HG02840 (cell line): ENCODE measurements around the gene VIP.

Source experiments
- ATAC-seq: cut with Tn5 transposase; IDR thresholded peaks from one replicate; pipeline ENCODE4 v1.9.1; 2021; ENCODE audit warnings: mild to moderate bottlenecking, moderate library complexity, moderate number of reproducible peaks; ENCODE audit not compliant: unreplicated experiment, low FRiP score

Gene VIP

DNA sequence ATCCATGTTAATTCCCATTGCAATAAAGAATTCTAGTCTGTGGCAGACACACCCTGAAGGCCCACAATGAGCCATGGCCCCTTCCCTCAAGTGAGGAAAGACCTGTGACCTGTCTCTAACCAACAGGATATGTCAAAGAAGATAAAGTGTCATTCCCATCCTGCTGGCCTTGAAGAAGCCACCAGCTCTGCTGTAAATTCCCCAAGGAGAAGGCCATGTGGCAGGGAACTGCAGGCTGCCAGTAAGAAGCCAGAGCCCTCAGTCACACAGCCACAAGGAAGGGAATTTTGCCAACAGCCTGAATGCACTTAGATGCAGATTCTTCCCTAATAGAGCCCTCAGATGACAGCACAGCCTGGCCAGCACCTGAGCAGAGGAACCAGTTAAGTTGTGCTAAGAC, 24.8 kb downstream of the VIP start:
- no peak for ATAC-seq

DNA sequence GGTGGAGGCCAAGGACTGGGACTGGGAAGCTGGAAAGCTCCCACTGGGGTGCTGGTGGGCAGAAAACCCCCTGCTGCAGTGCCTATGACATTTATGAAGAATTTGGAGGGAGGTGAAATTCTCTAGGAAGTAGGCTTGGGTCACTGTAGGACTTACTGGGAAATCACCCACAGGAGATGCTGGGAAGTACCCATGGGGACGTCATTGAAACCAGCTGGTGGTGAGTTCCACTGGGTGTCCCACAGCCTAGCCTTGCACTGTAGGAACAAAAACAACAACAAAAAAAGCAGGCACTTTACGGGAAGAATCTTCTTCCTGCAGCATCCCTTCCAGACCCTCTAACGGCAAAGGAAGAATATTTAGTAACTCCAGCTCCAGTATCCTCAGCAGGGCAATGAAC, 26.2 kb downstream of the VIP start:
- ATAC-seq: no peak

DNA sequence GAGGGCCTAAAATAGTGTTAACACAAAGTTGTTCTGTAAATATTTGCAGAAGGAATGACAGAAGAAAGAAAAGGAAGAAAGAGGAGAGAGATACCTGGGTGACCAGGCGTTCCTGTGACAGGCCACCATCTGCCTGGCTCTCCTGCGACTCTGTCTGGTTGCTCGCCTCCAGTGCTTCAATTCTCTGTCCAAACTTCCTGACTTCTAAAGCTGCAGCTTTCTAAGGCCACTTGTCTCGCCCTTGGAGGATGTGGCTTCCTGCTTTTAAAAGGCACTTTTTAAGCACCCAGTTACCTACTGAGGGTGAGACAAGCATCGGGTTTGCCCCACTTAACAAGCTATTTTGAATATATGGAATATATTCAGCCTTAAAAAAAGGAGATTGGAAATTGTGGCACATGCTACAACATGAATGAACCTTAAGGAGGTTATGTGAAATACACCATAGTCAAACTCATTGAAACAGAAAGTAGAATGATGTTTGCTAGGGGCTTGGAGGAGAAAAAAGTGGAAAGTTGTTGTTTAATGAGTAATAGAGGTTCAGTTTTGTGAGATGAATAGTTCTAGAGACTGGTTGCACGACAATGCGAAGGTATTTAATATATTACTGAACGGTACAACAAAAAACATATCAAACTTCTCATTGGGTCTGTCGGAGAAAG, 32.8 kb downstream of the VIP start:
- no peak for ATAC-seq

DNA sequence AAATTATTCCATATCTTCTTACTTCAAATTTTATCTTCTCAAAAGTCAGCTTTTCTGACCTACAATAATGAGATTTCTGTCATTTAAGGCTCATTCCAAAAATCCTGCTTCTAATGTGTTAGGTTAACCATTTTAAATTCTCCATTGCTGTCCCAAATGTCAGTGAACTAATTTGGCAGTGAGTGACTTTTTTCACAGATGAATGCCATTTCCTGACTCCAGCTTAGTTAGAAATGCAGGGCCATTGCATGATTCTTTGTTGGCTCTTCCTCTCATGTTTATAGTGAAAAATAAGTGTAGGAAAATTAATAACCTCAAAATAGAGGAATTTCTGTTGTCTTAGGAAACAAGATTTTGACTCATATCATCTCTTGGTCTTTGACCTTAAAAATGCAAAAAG, 44.1 kb downstream of the VIP start:
- ATAC-seq: no peak

DNA sequence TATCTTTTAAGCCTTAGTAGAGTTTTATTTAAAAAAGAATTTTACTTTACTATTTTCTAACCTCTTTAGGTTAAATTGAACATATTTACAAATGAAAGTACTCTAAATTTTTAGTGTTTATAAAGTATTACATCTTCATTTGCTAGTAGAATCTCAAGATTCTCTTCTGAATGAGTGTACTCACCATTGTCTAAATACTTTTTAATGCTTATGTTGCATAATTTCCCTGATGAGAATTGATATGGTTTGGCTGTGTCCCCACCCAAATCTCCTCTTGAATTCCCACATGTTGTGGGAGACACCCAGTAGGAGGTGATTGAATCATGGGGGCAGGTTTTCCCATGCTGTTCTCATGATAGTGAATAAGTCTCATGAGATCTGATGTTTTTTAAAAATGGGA, 53.6 kb downstream of the VIP start:
- no peak for ATAC-seq
